Stimulated activated CD4-positive, alpha-beta T cell treated with anti-CD3 and anti-CD28 coated beads, Interleukin-4, amount 100 ng/mL, for 4 hours (primary cell): ENCODE results near the gene DTX4.

Experiments
- DNase-seq, 2 experiments: peaks; one replicate each; pipeline ENCODE4 v3.0.0-alpha.2; 2020

The DTX4 gene

GRCh38 chr11:59222464-59223060 lies 50.6 kb downstream of the DTX4 start:
- no peak for DNase-seq

- no peak for DNase-seq
Observed at GRCh38 chr11:59223177-59223576, 51.2 kb downstream of the DTX4 start.

GRCh38 chr11:59223611-59224010 lies 51.7 kb downstream of the DTX4 start:
- no peak for DNase-seq

- DNase-seq: no peak
Observed at GRCh38 chr11:59224351-59224928, 52.5 kb downstream of the DTX4 start.

GRCh38 chr11:59225017-59225416 lies 53.1 kb downstream of the DTX4 start:
- no peak for DNase-seq

- no peak for DNase-seq
Observed at GRCh38 chr11:59226396-59226795, 54.5 kb downstream of the DTX4 start.

- DNase-seq: no peak
Observed at GRCh38 chr11:59240322-59240721, 68.4 kb downstream of the DTX4 start.

GRCh38 chr11:59243633-59244032 lies 71.7 kb downstream of the DTX4 start:
- no peak for DNase-seq

- no peak for DNase-seq
Observed at GRCh38 chr11:59247531-59248227, 75.7 kb downstream of the DTX4 start.

- DNase-seq: no peak
Observed at GRCh38 chr11:59249535-59249934, 77.6 kb downstream of the DTX4 start.

GRCh38 chr11:59253001-59253400 lies 81.1 kb downstream of the DTX4 start:
- DNase-seq: no peak

GRCh38 chr11:59254286-59254685 lies 82.4 kb downstream of the DTX4 start:
- no peak for DNase-seq

GRCh38 chr11:59255281-59255680 lies 83.3 kb downstream of the DTX4 start:
- DNase-seq: no peak
